ENCODE measurements around the gene CCL22.

DNA sequence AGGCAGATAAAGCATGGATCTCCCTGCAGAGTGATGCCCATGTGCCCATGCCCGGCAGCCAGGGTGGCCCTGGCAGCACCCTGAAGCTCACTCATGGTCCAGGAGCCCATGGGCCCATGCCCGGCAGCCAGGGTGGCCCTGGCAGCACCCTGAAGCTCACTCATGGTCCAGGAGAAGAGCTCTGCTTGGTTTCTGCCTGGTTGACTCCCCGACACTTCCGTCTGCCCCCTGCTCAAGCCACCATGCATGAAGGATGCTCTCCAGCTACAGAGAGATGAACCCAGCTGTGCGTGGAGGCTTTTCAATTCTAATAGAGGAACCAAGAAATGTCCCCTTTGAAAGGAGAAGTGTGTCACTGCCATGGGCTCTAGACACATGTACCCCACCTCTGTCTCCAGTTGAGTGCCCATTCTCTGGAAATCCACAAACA, 54.7 kb downstream of the CCL22 start:
- no peak for TF ChIP-seq POLR2A (IDR thresholded peaks at IDR 0.05)
- TF ChIP-seq, protein P1, sequence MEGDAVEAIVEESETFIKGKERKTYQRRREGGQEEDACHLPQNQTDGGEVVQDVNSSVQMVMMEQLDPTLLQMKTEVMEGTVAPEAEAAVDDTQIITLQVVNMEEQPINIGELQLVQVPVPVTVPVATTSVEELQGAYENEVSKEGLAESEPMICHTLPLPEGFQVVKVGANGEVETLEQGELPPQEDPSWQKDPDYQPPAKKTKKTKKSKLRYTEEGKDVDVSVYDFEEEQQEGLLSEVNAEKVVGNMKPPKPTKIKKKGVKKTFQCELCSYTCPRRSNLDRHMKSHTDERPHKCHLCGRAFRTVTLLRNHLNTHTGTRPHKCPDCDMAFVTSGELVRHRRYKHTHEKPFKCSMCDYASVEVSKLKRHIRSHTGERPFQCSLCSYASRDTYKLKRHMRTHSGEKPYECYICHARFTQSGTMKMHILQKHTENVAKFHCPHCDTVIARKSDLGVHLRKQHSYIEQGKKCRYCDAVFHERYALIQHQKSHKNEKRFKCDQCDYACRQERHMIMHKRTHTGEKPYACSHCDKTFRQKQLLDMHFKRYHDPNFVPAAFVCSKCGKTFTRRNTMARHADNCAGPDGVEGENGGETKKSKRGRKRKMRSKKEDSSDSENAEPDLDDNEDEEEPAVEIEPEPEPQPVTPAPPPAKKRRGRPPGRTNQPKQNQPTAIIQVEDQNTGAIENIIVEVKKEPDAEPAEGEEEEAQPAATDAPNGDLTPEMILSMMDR (IDR thresholded peaks at IDR 0.05) = no peak
